ENCODE measurements around the gene ATRNL1.
"Not testable (repeated sequence)": the region's sequence is repeated elsewhere in the genome, so short reads cannot be mapped to it uniquely, and the experiment has no call there.

The ATRNL1 gene

GRCh38 chr10:115219203-115219602 lies 126.0 kb downstream of the ATRNL1 start:
- no peak for DNase-seq

DNA sequence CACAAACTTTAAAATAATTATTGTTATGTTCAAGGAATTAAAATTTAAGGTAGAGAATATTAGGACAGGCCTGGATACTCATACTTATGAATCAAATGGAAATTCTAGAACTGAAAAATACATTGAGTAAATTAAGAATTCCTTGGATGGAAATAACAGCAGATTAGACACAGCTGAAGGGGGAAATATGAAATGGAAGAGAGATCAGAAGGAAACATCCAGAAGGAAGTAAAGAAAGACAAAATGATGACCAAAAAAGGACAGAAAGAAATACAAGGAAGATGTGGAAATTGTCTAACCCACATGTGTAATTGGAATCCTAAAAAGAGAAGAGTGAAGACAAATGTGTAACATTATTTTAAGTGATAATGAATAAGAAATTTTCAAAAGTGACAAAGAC lies 128.9 kb downstream of the ATRNL1 start:
- no peak for DNase-seq

DNA sequence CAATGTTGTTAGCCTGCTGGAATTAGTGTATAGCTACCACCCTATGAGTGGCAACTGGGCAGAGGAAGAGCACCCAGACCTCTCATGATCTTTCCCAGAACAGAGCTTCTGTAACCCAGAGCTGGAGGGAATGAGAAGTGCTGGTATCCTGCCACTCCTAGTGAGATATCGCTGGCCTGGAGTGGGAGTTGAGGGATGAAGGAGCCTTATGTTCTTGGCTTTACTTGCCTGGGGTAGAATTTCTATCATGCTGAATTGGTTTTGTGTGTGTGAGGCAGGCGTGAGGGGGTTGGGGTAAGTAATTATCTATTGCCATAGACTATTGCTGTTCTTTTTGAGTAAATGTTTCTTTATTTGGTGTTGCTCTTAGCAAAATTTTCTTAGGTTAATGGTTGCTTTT lies 146.6 kb downstream of the ATRNL1 start:
- DNase-seq = no peak

GRCh38 chr10:115250784-115251183 lies 157.6 kb downstream of the ATRNL1 start:
- DNase-seq = no peak

DNA sequence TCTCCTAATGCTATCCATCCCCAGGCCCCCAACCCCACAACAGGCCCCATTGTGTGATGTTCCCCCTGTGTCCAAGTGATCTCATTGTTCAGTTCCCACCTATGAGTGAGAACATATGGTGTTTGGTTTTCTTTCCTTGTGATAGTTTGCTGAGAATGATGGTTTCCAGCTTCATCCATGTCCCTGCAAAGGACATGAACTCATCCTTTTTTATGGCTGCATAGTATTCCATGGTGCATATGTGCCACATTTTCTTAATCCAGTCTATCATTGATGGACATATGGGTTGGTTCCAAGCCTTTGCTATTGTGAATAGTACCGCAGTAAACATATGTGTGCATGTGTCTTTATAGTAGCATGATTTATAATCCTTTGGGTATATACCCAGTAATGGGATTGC lies 160.6 kb downstream of the ATRNL1 start:
- not testable (repeated sequence) for DNase-seq

- DNase-seq = no peak
Measured at GRCh38 chr10:115272482-115272881, 179.3 kb downstream of the ATRNL1 start.

DNA sequence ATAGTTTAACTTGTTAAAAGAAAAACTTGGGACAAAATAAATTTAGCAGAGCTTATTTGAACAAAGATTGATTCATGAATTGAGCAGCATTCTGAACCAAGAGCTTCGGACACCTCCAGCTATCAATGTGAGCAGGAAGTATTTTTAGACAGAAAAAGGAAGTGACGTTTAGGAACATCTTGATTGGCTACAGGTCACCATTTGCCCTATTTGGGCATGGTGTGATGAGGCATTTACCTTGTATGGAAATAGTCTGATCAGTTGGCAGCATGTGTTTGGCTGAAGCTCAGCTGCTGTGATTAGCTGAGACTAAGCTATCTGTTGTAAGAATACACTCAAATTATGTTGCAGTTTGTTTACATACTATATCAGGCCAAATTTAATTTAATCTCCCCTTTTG lies 185.1 kb downstream of the ATRNL1 start:
- DNase-seq = peak; percentile 13

- DNase-seq = no peak
Measured at GRCh38 chr10:115295213-115295805, 202.1 kb downstream of the ATRNL1 start.

DNA sequence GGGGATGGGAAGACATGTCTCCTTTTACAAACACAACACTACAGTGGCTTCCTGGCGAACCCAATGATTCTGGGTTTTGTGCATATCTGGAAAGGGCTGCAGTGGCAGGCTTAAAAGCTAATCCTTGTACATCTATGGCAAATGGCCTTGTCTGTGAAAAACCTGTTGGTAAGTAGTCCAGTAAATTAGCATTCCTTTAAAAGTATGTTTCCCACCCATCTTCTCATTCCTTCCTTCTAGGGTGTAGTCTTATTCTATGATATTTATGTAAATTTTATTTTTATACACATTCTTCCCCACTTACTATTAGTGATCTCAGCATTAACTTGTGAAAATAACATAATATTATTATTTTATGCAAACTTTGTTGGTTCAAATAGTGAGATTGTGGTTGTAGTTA lies 206.9 kb downstream of the ATRNL1 start:
- DNase-seq = no peak

DNA sequence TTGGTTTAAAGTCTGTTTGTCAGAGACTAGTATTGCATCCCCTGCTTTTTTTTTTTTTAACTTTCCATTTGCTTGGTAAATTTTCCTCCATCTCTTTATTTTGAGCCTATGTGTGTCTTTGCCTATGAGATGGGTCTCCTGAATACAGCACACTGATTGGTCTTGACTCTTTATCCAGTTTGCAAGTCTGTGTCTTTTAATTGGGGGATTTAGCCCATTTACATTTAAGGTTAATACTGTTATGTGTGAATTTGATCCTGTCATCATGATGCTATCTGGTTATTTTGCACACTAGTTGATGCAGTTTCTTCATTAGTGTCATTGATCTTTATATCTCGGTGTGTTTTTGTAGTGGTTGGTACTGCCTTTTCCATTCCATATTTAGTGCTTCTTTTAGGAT lies 226.5 kb downstream of the ATRNL1 start:
- DNase-seq = not testable (repeated sequence)

DNA sequence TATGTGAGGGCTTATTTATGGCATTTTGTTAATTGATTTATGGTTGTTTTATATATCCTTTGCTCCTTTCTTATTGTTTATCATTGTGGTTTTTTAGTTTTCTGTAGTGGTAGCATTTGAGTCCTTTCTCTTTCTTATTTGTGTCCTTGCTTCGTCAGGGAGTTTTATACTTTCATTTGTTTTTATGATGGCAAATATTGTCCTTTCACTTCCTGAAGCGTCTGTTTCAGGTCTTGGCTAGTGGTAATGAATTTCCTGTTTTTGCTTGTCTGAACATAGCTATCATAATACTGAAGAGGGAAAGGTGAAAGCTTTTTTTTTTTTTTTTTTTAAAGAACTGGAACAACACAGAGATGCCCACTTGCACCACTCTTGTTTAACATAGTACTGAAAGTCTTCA lies 228.2 kb downstream of the ATRNL1 start:
- no peak for DNase-seq

- no peak for DNase-seq
Measured at GRCh38 chr10:115328331-115328730, 235.2 kb downstream of the ATRNL1 start.

GRCh38 chr10:115335366-115335765 lies 242.2 kb downstream of the ATRNL1 start:
- DNase-seq = no peak

- peak; percentile 77 for DNase-seq
Measured at GRCh38 chr10:115355162-115355760, 262.1 kb downstream of the ATRNL1 start.

DNA sequence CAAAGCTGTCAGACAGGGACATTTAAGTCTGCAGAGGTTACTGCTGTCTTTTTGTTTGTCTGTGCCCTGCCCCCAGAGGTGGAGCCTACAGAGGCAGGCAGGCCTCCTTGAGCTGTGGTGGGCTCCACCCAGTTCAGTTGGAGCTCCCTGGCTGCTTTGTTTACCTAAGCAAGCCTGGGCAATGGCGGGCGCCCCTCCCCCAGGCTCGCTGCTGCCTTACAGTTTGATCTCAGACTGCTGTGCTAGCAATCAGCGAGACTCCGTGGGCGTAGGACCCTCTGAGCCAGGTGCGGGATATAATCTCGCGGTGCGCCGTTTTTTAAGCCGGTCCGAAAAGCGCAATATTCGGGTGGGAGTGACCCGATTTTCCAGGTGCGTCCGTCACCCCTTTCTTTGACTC lies 274.8 kb downstream of the ATRNL1 start:
- not testable (repeated sequence) for DNase-seq

DNA sequence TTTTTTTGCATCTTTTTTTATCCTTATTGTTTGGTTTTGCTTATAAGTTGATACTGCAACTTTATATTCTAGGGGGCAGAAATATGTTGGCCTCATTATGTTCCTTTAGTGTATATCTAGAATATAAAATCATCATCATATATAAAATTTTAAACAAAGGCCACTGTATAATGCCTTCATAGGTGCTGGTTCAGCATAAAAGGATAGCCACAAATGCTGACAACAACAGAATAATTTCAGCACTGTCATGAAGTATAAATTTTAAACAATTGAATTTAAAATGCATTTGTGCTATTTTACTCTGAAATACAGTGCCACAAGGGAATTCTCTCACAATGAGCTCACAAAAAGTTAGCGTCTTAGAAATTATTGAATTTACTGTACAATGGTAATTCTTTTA lies 285.9 kb downstream of the ATRNL1 start:
- DNase-seq = no peak

- DNase-seq = no peak
Measured at GRCh38 chr10:115384665-115385064, 291.5 kb downstream of the ATRNL1 start.

DNA sequence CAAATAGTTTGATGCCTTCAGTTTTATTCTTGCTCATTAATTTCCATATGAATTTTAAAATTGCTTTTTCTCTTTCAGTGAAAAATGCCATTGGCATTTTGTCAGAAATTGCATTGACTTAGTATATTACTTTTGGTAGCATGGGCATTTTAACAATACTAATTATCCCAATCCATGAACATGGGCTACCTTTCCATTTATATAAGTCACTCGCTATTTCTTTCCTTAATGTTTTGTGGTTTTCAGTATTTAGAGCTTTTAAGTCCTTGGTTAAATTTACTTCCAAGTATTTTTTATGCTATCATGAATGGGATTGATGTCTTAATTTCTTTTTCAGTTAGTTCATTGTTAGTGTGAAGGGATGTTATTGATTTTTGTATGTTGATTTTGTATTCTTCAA lies 297.4 kb downstream of the ATRNL1 start:
- no peak for DNase-seq

DNA sequence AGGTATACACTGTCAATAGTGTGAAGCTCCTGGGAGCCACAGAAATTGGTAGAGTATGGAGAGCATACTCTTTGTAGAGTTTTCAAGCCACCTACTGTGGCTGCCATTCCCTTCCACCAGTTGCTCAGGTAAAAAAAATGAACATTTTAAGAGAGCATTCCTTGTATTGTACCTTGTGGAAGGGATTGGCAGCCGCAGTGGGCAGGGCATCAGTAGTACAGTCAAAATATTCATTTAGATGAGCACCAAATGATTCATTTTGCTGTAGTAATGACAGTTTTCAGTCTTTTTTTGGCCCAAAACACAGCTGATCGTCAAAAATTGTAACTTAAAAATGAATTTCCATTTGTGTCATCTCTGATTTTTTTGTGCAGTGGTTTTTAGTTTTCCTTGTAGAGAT lies 304.9 kb downstream of the ATRNL1 start:
- DNase-seq = no peak

- no peak for DNase-seq
Measured at GRCh38 chr10:115402699-115403098, 309.5 kb downstream of the ATRNL1 start.

DNA sequence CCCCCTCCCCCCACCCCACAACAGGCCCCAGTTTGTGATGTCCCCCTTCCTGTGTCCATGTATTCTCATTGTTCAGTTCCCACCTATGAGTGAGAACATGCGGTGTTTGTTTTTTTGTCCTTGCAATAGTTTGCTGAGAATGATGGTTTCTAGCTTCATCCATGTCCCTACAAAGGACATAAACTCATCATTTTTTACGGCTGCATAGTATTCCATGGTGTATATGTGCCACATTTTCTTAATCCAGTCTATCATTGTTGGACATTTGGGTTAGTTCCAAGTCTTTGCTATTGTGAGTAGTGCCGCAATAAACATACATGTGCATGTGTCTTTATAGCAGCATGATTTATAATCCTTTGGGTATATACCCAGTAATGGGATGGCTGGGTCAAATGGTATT lies 312.7 kb downstream of the ATRNL1 start:
- DNase-seq = not testable (repeated sequence)

DNA sequence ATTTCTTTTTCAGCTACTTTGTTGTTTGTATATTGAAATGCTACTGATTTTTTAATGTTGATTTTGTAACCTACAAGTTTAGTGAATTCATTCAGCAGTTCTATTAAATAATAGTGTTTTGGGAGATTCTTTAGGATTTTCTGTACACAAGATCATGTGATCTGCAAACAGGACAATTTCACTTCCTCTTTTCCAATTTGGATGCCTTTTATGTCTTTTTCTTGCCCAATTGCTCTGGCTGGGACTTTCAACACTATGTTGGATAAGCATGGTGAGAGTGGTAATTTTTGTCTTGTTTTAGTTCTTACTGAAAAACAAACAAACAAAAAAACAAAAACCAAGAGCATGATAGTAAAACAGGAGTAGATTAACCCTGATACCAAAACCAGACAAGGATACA lies 316.2 kb downstream of the ATRNL1 start:
- DNase-seq = no peak

- DNase-seq = peak; percentile 75
Measured at GRCh38 chr10:115417585-115418265, 324.6 kb downstream of the ATRNL1 start.

DNA sequence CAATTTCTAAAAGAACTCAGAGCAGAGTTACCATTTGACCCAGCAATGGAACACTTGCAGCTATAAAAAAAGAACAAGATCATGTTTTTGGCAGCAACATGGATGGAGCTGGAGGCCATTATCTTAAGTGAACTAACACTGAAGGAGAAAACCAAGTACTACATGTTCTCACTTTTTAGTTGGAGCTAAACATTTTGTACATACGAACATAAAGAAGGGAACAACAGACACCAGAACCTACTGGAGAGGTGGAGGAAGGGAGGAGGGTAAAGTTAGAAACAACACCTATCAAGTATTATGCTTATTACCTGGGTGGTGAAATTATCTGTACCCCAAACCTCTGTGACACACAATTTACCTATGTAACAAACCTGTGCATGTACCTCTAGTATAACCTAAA lies 329.5 kb downstream of the ATRNL1 start:
- DNase-seq = no peak

DNA sequence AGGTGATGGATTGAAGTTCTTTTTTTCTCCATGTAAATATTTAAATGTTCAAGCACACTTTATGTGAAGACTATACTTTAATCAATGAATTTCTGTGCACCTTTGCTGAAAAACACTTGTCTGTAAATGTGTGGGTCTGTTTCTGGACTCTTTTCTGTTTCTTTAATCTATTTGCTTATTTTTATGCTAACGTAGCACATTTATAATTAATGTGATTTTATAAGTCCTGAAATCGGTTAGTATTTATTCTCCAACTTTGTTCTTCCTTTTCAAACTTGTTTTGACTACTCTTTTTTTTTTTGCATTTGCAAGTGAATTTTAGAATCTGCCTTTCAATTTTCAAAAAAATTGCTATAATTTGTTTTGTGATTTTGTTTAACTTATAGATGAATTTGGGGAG lies 334.4 kb downstream of the ATRNL1 start:
- no peak for DNase-seq
